Measurements from ENCODE around the gene SHOX. TPM values are rescaled to one million over a fixed set of nuclear protein-coding genes. Genes with fewer than 3 reads are reported as not detected.

Gene SHOX
- total RNA-seq, 1 experiment from 2014 or later = not detected

DNA sequence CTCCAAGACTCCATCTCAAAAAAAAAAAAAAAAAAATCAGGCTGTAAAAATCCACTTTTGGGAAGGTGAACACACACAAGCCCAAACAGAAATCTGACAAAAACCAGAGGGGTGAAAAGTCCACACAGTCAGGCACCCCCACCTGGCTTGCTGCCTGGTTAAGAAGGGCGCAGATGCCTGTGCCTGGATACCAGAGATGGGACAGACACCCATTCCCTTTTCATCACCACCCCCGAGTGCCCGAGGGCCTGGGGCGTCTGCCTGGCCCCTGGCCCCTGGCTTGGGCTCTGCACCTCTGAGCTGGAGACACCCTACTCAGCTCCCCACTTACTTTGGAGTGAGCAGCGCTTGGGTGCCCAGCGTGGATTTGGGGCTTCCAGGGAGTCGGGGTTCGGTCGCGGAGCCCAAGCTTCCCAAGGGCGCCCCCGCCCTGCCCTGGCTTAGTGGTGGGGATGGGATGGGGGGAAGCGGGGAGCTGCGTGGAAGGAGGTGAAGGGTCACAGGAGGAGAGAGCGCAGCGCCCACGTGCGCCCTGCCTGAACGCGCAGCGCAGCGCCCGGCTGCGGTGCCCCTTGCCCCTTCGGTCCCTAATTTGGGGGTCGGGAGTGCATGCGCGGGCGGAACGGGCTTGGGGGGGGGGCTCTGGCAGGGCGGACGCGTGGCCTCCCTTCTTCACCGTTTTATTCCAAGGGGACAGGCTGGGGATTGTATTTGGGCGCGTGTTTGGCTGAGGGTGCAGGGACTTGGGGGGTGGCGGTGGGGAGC, 11.3 kb downstream of the SHOX start:
- H3K27me3 ChIP-seq (ENCODE audit: insufficient read depth, low read depth) = peaks cover 9% of the 10 kb centered on the region; the same call in 1 of the 2 replicates
- no peaks in the 10 kb centered on the region for H3K79me2 ChIP-seq (ENCODE audit: low read depth)
- no peaks in the 10 kb centered on the region for H3K9me2 ChIP-seq (ENCODE audit: insufficient read depth)
- no peak for DNase-seq
- H3K9me3 ChIP-seq (ENCODE audit: insufficient read depth, low read depth) = no peaks in the 10 kb centered on the region
- H2AFZ ChIP-seq = no peak overlapping the region
- ChIA-PET POLR2A (ENCODE audit: unreplicated experiment) (no interaction called here), CTCF (no interaction called here)
- TF ChIP-seq EZH2 (IDR thresholded peaks at IDR 0.05; ENCODE audit: low read depth) = no peak
- TF ChIP-seq, protein P1, sequence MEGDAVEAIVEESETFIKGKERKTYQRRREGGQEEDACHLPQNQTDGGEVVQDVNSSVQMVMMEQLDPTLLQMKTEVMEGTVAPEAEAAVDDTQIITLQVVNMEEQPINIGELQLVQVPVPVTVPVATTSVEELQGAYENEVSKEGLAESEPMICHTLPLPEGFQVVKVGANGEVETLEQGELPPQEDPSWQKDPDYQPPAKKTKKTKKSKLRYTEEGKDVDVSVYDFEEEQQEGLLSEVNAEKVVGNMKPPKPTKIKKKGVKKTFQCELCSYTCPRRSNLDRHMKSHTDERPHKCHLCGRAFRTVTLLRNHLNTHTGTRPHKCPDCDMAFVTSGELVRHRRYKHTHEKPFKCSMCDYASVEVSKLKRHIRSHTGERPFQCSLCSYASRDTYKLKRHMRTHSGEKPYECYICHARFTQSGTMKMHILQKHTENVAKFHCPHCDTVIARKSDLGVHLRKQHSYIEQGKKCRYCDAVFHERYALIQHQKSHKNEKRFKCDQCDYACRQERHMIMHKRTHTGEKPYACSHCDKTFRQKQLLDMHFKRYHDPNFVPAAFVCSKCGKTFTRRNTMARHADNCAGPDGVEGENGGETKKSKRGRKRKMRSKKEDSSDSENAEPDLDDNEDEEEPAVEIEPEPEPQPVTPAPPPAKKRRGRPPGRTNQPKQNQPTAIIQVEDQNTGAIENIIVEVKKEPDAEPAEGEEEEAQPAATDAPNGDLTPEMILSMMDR (conservative IDR thresholded peaks at IDR 0.05) = no peak
- no TSS peak for BruUV-seq (replicated peaks)
- no peaks in the 10 kb centered on the region for H3K4me1 ChIP-seq (replicated peaks; ENCODE audit: insufficient read depth)
- no peaks in the 10 kb centered on the region for H4K20me1 ChIP-seq (ENCODE audit: insufficient read depth)
- intact Hi-C loops (cut with micrococcal nuclease; ENCODE audit: unreplicated experiment) = no loop called here
- H3K4me3 ChIP-seq = no peak overlapping the region
- H3K36me3 ChIP-seq (ENCODE audit: low read depth) = no peaks in the 10 kb centered on the region
- no peaks in the 10 kb centered on the region for H3F3A ChIP-seq (ENCODE audit: insufficient read depth, low read depth)
- no peak overlapping the region for H3K4me2 ChIP-seq
- no peak overlapping the region for H3K27ac ChIP-seq

DNA sequence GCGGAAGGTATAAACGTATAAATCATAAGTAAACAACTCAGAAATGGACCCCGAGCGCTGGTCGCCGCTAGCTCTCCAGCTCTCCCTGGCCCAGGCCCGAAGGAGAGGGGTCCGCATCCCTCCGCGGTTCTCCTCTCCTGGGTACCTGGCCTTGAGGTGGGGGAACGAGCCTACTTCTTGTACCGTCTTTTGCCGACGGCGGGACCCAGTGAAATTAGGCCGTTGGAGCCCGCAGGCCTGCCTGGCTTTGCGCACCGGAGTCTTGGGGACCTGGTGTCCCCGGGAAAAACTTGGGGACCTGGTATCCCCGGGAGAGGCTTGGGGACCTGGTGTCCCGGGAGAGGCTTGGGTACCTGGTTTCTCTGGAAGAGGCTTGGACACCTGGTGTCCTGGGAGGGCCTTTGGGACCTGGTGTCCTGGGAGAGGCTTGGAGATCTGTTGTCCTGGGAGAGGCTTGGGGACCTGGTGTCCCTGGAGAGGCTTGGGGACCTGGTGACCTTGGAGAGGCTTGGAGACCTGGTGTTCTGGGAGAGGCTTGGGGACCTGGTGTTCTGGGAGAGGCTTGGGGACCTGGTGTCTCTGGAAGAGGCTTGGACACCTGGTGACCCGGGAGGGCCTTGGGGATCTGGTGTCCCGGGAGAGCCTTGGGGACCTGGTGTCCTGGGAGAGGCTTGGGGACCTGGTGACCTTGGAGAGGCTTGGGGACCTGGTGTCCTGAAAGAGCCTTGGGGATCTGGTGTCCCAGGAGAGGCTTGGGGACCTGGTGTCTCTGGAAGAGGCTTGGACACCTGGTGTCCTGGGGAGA, 12.0 kb downstream of the SHOX start:
- TF ChIP-seq EZH2 (IDR thresholded peaks at IDR 0.05; ENCODE audit: low read depth) = no peak
- TF ChIP-seq, protein P1 (conservative IDR thresholded peaks at IDR 0.05) = no peak
- Histone ChIP-seq H3K36me3 (ENCODE audit: low read depth) (no peaks in the 10 kb centered on the region), H3K9me3 (ENCODE audit: insufficient read depth, low read depth) (no peaks in the 10 kb centered on the region), H3K4me1 (replicated peaks; ENCODE audit: insufficient read depth) (no peaks in the 10 kb centered on the region), H2AFZ (no peak overlapping the region), H3K27ac (no peak overlapping the region), H3K79me2 (ENCODE audit: low read depth) (no peaks in the 10 kb centered on the region), H4K20me1 (ENCODE audit: insufficient read depth) (no peaks in the 10 kb centered on the region), H3F3A (ENCODE audit: insufficient read depth, low read depth) (no peaks in the 10 kb centered on the region), H3K4me2 (no peak overlapping the region), H3K27me3 (ENCODE audit: insufficient read depth, low read depth) (peaks cover 4% of the 10 kb centered on the region; the same call in 1 of the 2 replicates), H3K9me2 (ENCODE audit: insufficient read depth) (no peaks in the 10 kb centered on the region), H3K4me3 (no peak overlapping the region)
- no TSS peak for BruUV-seq (replicated peaks)
- ChIA-PET POLR2A (ENCODE audit: unreplicated experiment) (no interaction called here), CTCF (no interaction called here)
- intact Hi-C loops (cut with micrococcal nuclease; ENCODE audit: unreplicated experiment) = no loop called here
- no peak for DNase-seq

DNA sequence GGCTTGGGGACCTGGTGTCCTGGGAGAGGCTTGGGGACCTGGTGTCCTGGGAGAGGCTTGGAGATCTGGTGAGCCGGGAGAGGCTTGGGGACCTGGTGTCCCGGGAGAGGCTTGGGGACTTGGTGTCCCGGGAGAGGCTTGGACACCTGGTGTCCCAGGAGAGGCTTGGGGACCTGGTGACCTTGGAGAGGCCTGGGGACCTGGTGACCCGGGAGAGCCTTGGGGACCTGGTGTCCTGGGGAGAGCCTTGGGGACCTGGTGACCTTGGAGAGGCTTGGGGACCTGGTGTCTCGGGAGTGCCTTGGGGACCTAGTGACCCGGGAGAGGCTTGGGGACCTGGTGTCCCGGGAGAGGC, 12.6 kb downstream of the SHOX start:
- Histone ChIP-seq H3F3A (ENCODE audit: insufficient read depth, low read depth) (no peaks in the 10 kb centered on the region), H3K9me2 (ENCODE audit: insufficient read depth) (no peaks in the 10 kb centered on the region), H3K27ac (no peak overlapping the region), H3K4me2 (no peak overlapping the region), H3K79me2 (ENCODE audit: low read depth) (no peaks in the 10 kb centered on the region), H3K27me3 (ENCODE audit: insufficient read depth, low read depth) (peaks cover 4% of the 10 kb centered on the region; the same call in 1 of the 2 replicates), H4K20me1 (ENCODE audit: insufficient read depth) (no peaks in the 10 kb centered on the region), H3K4me1 (replicated peaks; ENCODE audit: insufficient read depth) (no peaks in the 10 kb centered on the region), H3K9me3 (ENCODE audit: insufficient read depth, low read depth) (no peaks in the 10 kb centered on the region), H2AFZ (no peak overlapping the region), H3K4me3 (no peak overlapping the region), H3K36me3 (ENCODE audit: low read depth) (no peaks in the 10 kb centered on the region)
- no peak for DNase-seq
- intact Hi-C loops (cut with micrococcal nuclease; ENCODE audit: unreplicated experiment) = no loop called here
- BruUV-seq (replicated peaks) = no TSS peak
- TF ChIP-seq, protein P1 (conservative IDR thresholded peaks at IDR 0.05) = no peak
- TF ChIP-seq EZH2 (IDR thresholded peaks at IDR 0.05; ENCODE audit: low read depth) = no peak
- ChIA-PET POLR2A (ENCODE audit: unreplicated experiment) (no interaction called here), CTCF (no interaction called here)
